ENCODE results near the gene SRPX. TPM values are rescaled to one million over a fixed set of nuclear protein-coding genes. Genes with fewer than 3 reads are reported as not detected.

SRPX gene
- total and polyA plus RNA-seq, 10 of the 15 experiments (the other 5 are each of a cell fraction or from before 2014, with no cell fraction given), result 0.05 to 0.79 (median 0.23) TPM; not detected in 1

DNA sequence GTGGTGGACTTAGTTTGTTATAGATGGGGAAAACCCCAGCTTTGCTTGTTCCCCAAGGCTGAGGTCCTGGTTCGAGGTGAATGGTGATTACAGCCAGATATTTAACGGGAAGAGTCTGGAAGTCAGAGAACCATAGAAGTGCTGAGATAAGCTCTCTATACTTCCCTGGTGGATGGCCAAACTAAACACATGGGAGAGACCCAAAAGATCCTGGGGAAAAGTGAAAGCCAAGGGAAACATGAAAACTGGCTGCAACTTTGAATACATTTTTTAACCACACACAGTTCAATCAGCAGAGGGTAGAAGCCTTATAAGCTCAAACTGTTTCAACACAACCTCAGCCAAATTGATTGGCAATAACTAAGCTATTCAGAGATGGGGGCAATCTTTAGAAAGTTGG lies 29.3 kb upstream of the SRPX start:
- Histone ChIP-seq H3K9me3 (replicated peaks; ENCODE audit: control insufficient read depth, insufficient read depth, low read length) (no peaks in the 10 kb centered on the region), H3K27me3 (replicated peaks in 1 of 2; ENCODE audit: control insufficient read depth in 2 of 2, insufficient read depth in 2 of 2, low read length in 1 of 2) (no peaks in the 10 kb centered on the region), H3K27ac (ENCODE audit: control insufficient read depth, insufficient read depth) (no peak overlapping the region), H3K79me2 (ENCODE audit: control insufficient read depth, insufficient read depth, low read length) (no peaks in the 10 kb centered on the region), H3K4me3 (no peak overlapping the region), H3K4me1 (ENCODE audit: control insufficient read depth, insufficient read depth, low read length) (no peaks in the 10 kb centered on the region), H3K4me2 (ENCODE audit: control insufficient read depth, insufficient read depth) (no peak overlapping the region), H3K9ac (ENCODE audit: control insufficient read depth, insufficient read depth, low read length) (no peak overlapping the region), H3K36me3 (ENCODE audit: control insufficient read depth in 2 of 2, insufficient read depth in 2 of 2, low read length in 1 of 2) (no peaks in the 10 kb centered on the region), H2AFZ (ENCODE audit: control insufficient read depth, low read depth, low read length) (no peak overlapping the region), H4K20me1 (ENCODE audit: control insufficient read depth, insufficient read depth) (no peaks in the 10 kb centered on the region)
- ChIA-PET CTCF (interaction anchor here (1.0 kb wide), 1 partner anchor 78 kb away, joined by 3 read pairs; the partner anchor contains the start of gene RPGR), SMC1A (ENCODE audit: uncharacterized antibody, unreplicated experiment) (interaction anchor here (0.6 to 1.8 kb wide), 3 partner anchors 9 to 528 kb away, joined by 3 to 5 read pairs (median 3); no protein-coding TSS in a partner anchor), RAD21 (ENCODE audit: unreplicated experiment) (no interaction called here), POLR2A (no interaction called here)
- in situ Hi-C loops (cut with MboI), result no loop called here
- 22% methylated on average over 2 of the region's 2 CpGs for WGBS (ENCODE audit: insufficient coverage, insufficient replicate concordance, low lambda C conversion rate, missing lambda C conversion rate)
- DNase-seq (ENCODE audit: low read depth, low spot score) (no peak), FAIRE-seq (no peak), ATAC-seq (no peak)
- TF ChIP-seq RBBP5 (conservative IDR thresholded peaks at IDR 0.05) (no peak), FOS (IDR thresholded peaks at IDR 0.05; ENCODE audit: borderline replicate concordance, extremely low read depth, insufficient read length) (no peak), HCFC1 (IDR thresholded peaks at IDR 0.05; ENCODE audit: low read length) (no peak), PAX8 (IDR thresholded peaks at IDR 0.05) (no peak), CBX5 (IDR thresholded peaks at IDR 0.05; ENCODE audit: low read depth) (no peak), ZNF274 (IDR thresholded peaks at IDR 0.05; ENCODE audit: insufficient read depth, insufficient read length) (no peak)
- TF ChIP-seq, protein P1, sequence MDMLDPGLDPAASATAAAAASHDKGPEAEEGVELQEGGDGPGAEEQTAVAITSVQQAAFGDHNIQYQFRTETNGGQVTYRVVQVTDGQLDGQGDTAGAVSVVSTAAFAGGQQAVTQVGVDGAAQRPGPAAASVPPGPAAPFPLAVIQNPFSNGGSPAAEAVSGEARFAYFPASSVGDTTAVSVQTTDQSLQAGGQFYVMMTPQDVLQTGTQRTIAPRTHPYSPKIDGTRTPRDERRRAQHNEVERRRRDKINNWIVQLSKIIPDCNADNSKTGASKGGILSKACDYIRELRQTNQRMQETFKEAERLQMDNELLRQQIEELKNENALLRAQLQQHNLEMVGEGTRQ (IDR thresholded peaks at IDR 0.05; ENCODE audit: borderline replicate concordance, low read depth, low read length), result no peak
- intact Hi-C loops (cut with micrococcal nuclease; ENCODE audit: unreplicated experiment), result loop anchor here (5.0 kb wide), 1 partner anchor 58 kb away; no protein-coding TSS in a partner anchor
- BruUV-seq (replicated peaks), result no TSS peak

GRCh38 chrX:38247051-38247450 lies 26.4 kb upstream of the SRPX start:
- no peak overlapping the region for H3K27ac ChIP-seq (ENCODE audit: control insufficient read depth, insufficient read depth)
- H3K4me2 ChIP-seq (ENCODE audit: control insufficient read depth, insufficient read depth), result no peak overlapping the region
- H3K9me3 ChIP-seq (replicated peaks; ENCODE audit: control insufficient read depth, insufficient read depth, low read length), result no peaks in the 10 kb centered on the region
- ATAC-seq (no peak), FAIRE-seq (no peak), DNase-seq (ENCODE audit: low read depth, low spot score) (no peak)
- ChIA-PET POLR2A (no interaction called here), CTCF (no interaction called here), RAD21 (ENCODE audit: unreplicated experiment) (no interaction called here), SMC1A (ENCODE audit: uncharacterized antibody, unreplicated experiment) (interaction anchor here (1.4 kb wide), 1 partner anchor 35 kb away, joined by 3 read pairs; no protein-coding TSS in a partner anchor)
- H3K27me3 ChIP-seq (replicated peaks in 1 of 2; ENCODE audit: control insufficient read depth in 2 of 2, insufficient read depth in 2 of 2, low read length in 1 of 2), result no peaks in the 10 kb centered on the region; a peak in 1 of 4 replicates
- no peak overlapping the region for H3K9ac ChIP-seq (ENCODE audit: control insufficient read depth, insufficient read depth, low read length)
- H3K4me1 ChIP-seq (ENCODE audit: control insufficient read depth, insufficient read depth, low read length), result no peaks in the 10 kb centered on the region
- in situ Hi-C loops (cut with MboI) (no loop called here), intact Hi-C loops (cut with micrococcal nuclease; ENCODE audit: unreplicated experiment) (loop anchor here (5.0 kb wide), 1 partner anchor 55 kb away; no protein-coding TSS in a partner anchor)
- no TSS peak for BruUV-seq (replicated peaks)
- WGBS (ENCODE audit: insufficient coverage, insufficient replicate concordance, low lambda C conversion rate, missing lambda C conversion rate), result 5% methylated on average over 2 of the region's 2 CpGs
- no peaks in the 10 kb centered on the region for H3K36me3 ChIP-seq (ENCODE audit: control insufficient read depth in 2 of 2, insufficient read depth in 2 of 2, low read length in 1 of 2)
- H4K20me1 ChIP-seq (ENCODE audit: control insufficient read depth, insufficient read depth), result no peaks in the 10 kb centered on the region
- no peak overlapping the region for H3K4me3 ChIP-seq
- no peak for TF ChIP-seq MEF2B (IDR thresholded peaks at IDR 0.05; ENCODE audit: partially characterized antibody, poor library complexity, severe bottlenecking)
- TF ChIP-seq ZNF384 (IDR thresholded peaks at IDR 0.05; ENCODE audit: borderline replicate concordance, low read depth, low read length), result no peak
- no peak for TF ChIP-seq JUNB (IDR thresholded peaks at IDR 0.05)
- no peak overlapping the region for H2AFZ ChIP-seq (ENCODE audit: control insufficient read depth, low read depth, low read length)
- no peaks in the 10 kb centered on the region for H3K79me2 ChIP-seq (ENCODE audit: control insufficient read depth, insufficient read depth, low read length)

Measured in GM12878 (cell line).